ENCODE results near the gene WBP2. TPM values are rescaled to one million over a fixed set of nuclear protein-coding genes. Genes with fewer than 3 reads are reported as not detected.

Gene WBP2
- total RNA-seq, 2 donors from 2014 or later: 88.9 to 125 TPM

DNA sequence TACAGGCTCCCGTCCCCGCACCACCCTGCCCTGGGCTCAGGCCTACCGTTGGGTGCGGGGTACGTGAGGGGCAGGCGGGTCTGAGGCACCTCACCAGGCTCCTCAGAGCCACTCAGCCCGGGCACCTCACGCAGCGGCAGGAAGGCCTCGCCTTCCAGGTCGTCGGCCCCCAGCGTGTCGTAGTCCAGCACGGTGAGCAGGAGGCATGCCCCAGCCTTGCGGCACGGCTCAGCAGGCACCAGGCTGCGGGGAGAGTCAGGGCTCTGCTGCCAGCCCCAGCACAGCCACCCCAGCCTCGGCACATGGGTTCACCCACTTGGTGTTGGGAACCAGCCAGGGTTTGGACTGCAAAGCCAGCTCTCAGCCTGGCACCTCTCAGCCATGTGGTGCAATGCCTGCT, 26.4 kb downstream of the WBP2 start:
- no peak for DNase-seq (ENCODE audit: low spot score)
- TF ChIP-seq, protein P1, sequence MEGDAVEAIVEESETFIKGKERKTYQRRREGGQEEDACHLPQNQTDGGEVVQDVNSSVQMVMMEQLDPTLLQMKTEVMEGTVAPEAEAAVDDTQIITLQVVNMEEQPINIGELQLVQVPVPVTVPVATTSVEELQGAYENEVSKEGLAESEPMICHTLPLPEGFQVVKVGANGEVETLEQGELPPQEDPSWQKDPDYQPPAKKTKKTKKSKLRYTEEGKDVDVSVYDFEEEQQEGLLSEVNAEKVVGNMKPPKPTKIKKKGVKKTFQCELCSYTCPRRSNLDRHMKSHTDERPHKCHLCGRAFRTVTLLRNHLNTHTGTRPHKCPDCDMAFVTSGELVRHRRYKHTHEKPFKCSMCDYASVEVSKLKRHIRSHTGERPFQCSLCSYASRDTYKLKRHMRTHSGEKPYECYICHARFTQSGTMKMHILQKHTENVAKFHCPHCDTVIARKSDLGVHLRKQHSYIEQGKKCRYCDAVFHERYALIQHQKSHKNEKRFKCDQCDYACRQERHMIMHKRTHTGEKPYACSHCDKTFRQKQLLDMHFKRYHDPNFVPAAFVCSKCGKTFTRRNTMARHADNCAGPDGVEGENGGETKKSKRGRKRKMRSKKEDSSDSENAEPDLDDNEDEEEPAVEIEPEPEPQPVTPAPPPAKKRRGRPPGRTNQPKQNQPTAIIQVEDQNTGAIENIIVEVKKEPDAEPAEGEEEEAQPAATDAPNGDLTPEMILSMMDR (IDR thresholded peaks at IDR 0.05): no peak
- TF ChIP-seq POLR2AphosphoS5 (IDR thresholded peaks at IDR 0.05): no peak
- TF ChIP-seq POLR2A (IDR thresholded peaks at IDR 0.05): no peak
- 94% methylated on average over 16 of the region's 19 CpGs for WGBS
- Histone ChIP-seq H3K27ac (no peak overlapping the region), H3K36me3 (no peaks in the 10 kb centered on the region), H3K27me3 (replicated peaks; ENCODE audit: insufficient read depth) (no peaks in the 10 kb centered on the region), H3K4me3 (no peak overlapping the region), H3K4me1 (replicated peaks) (peaks cover 7% of the 10 kb centered on the region), H3K9me3 (no peaks in the 10 kb centered on the region)
- intact Hi-C loops (cut with DNase I): no loop called here

- TF ChIP-seq, protein P1 (IDR thresholded peaks at IDR 0.05): no peak
- TF ChIP-seq POLR2A (IDR thresholded peaks at IDR 0.05) (no peak), POLR2AphosphoS5 (IDR thresholded peaks at IDR 0.05) (no peak)
- intact Hi-C loops (cut with DNase I): no loop called here
- Histone ChIP-seq H3K4me3 (no peak overlapping the region), H3K4me1 (replicated peaks) (peaks cover 7% of the 10 kb centered on the region), H3K36me3 (no peaks in the 10 kb centered on the region), H3K27me3 (replicated peaks; ENCODE audit: insufficient read depth) (no peaks in the 10 kb centered on the region), H3K27ac (peak overlapping the region; percentile 73 to 76), H3K9me3 (no peaks in the 10 kb centered on the region)
- WGBS: 52% methylated on average over 8 of the region's 11 CpGs
- DNase-seq (ENCODE audit: low spot score): no peak
Measured at GRCh38 chr17:75828076-75828400, 27.1 kb downstream of the WBP2 start.

- DNase-seq (ENCODE audit: low spot score): peak; percentile 25
- 25% methylated on average over 18 of the region's 21 CpGs for WGBS
- Histone ChIP-seq H3K36me3 (no peaks in the 10 kb centered on the region), H3K27me3 (replicated peaks; ENCODE audit: insufficient read depth) (no peaks in the 10 kb centered on the region), H3K4me1 (replicated peaks) (peaks cover 7% of the 10 kb centered on the region), H3K27ac (peak overlapping the region; percentile 73 to 76), H3K4me3 (no peak overlapping the region), H3K9me3 (no peaks in the 10 kb centered on the region)
- TF ChIP-seq, protein P1 (IDR thresholded peaks at IDR 0.05): peak; percentile 16 to 65 (median 52)
- TF ChIP-seq POLR2AphosphoS5 (IDR thresholded peaks at IDR 0.05) (peak; percentile 21), POLR2A (IDR thresholded peaks at IDR 0.05) (no peak)
- intact Hi-C loops (cut with DNase I): no loop called here
Measured at GRCh38 chr17:75827308-75828075, 27.6 kb downstream of the WBP2 start.

- no peak for DNase-seq (ENCODE audit: low spot score)
- Histone ChIP-seq H3K4me3 (no peak overlapping the region), H3K4me1 (replicated peaks) (peaks cover 7% of the 10 kb centered on the region), H3K27ac (peak overlapping the region; percentile 73 to 76), H3K27me3 (replicated peaks; ENCODE audit: insufficient read depth) (no peaks in the 10 kb centered on the region), H3K9me3 (no peaks in the 10 kb centered on the region), H3K36me3 (no peaks in the 10 kb centered on the region)
- TF ChIP-seq, protein P1 (IDR thresholded peaks at IDR 0.05): no peak
- TF ChIP-seq POLR2AphosphoS5 (IDR thresholded peaks at IDR 0.05): no peak
- intact Hi-C loops (cut with DNase I): no loop called here
- WGBS: 55% methylated on average over 14 of the region's 14 CpGs
Measured at GRCh38 chr17:75826561-75827307, 28.4 kb downstream of the WBP2 start.

Data from prostate gland (tissue), 2 donors.